GM19452 (cell line): ENCODE data around the gene STAB1.

Source experiments
- ATAC-seq: cut with Tn5 transposase; IDR thresholded peaks from one replicate; pipeline ENCODE4 v1.9.1; 2021; ENCODE audit not compliant: unreplicated experiment

STAB1 gene

GRCh38 chr3:52483577-52484381, 11.4 kb upstream of the STAB1 start:
- no peak for ATAC-seq

- no peak for ATAC-seq
These were observed 10.3 kb upstream of the STAB1 start for GRCh38 chr3:52484680-52485461.

- ATAC-seq: no peak
These were observed 7.9 kb upstream of the STAB1 start for GRCh38 chr3:52487050-52487787.

- ATAC-seq: no peak
These were observed 7.1 kb upstream of the STAB1 start for GRCh38 chr3:52487788-52488691.

GRCh38 chr3:52488746-52489145, 6.4 kb upstream of the STAB1 start:
- ATAC-seq: no peak

- ATAC-seq: no peak
These were observed 5.7 kb upstream of the STAB1 start for GRCh38 chr3:52489453-52489852.

- no peak for ATAC-seq
These were observed 4.9 kb upstream of the STAB1 start for GRCh38 chr3:52490035-52490938.

GRCh38 chr3:52490939-52491526, 4.1 kb upstream of the STAB1 start:
- no peak for ATAC-seq

GRCh38 chr3:52492059-52492458, 3.1 kb upstream of the STAB1 start:
- ATAC-seq: no peak

- ATAC-seq: no peak
These were observed 1.7 kb upstream of the STAB1 start for GRCh38 chr3:52493232-52494017.

- ATAC-seq: no peak
These were observed 693 bp upstream of the STAB1 start for GRCh38 chr3:52494445-52494844.

GRCh38 chr3:52495777-52496602, 852 bp downstream of the STAB1 start:
- ATAC-seq: no peak

GRCh38 chr3:52498137-52499054, 3.3 kb downstream of the STAB1 start:
- ATAC-seq: no peak

- no peak for ATAC-seq
These were observed 5.9 kb downstream of the STAB1 start for GRCh38 chr3:52501046-52501445.

- ATAC-seq: no peak
These were observed 6.9 kb downstream of the STAB1 start for GRCh38 chr3:52502001-52502400.

- no peak for ATAC-seq
These were observed 7.7 kb downstream of the STAB1 start for GRCh38 chr3:52502808-52503350.
